ENCODE data around the gene DDB1. TPM values are rescaled to one million over a fixed set of nuclear protein-coding genes. Genes with fewer than 3 reads are reported as not detected.

Gene DDB1
- total RNA-seq, 2 experiments from 2014 or later = 202 to 214 TPM

DNA sequence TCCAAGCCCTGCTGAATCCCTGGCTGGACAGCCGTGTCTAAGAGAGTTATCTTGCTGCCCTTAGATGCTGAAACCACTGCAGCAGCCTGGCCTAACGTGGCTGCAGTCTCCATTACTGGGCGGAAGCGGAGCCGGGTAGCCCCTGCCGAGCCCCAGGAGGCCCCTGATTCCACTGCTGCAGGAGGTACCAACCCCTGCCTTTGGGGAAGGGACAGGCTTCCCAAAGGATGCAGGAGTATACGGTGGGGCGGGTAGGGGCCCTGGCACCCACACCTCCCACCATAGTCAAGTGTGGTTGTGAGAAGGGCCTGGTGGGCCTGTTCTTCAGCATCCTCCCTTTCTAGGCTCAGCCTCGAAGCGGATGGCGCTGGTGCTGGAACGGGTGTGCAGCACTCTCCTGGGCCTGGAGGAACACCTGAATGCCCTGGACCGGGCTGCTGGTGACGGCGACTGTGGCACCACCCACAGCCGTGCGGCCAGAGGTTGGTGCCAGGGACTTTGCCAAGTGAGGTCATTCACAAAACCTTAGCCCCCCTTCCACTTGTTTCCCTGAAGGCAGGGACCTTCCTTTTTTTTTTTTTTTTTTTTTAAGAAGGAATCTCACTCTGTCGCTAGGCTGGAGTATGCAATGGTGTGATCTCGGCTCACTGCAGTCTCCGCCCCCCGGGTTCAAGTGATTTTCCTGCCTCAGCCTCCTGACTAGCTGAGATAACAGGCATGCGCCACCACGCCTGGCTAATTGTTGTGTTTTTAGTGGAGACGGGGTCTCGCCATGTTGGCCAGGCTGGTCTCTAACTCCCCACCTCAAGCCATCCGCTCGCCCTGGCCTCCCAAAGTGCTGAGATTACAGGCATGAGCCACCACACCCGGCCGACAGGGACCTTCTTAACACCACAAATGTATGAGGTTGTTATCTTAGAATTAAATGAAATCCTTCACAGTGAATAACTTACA, 11.2 kb upstream of the DDB1 start:
- Mint-ChIP-seq H3K4me1 (ENCODE audit: low read depth) (peaks cover 15% of the 10 kb centered on the region), H3K4me3 (no peak overlapping the region), H3K36me3 (ENCODE audit: low read depth) (peaks cover 2% of the 10 kb centered on the region), H3K27ac (no peak overlapping the region), H3K9me3 (ENCODE audit: insufficient read depth) (no peaks in the 10 kb centered on the region), H3K27me3 (ENCODE audit: low read depth) (no peaks in the 10 kb centered on the region)
- POLR2A ChIA-PET = no interaction called here
- no peak for ATAC-seq
- DNase-seq = no peak
- CTCF ChIA-PET = interaction anchor here (1.6 kb wide), 1 partner anchor 8 kb away, joined by 6 read pairs; no protein-coding TSS in a partner anchor

- CTCF ChIA-PET = interaction anchor here (9.8 kb wide), 1 partner anchor 41 kb away, joined by 390 read pairs; no protein-coding TSS in a partner anchor
- POLR2A ChIA-PET = no interaction called here
- no peak overlapping the region for H3K27ac Mint-ChIP-seq
Measured at GRCh38 chr11:61342207-61342803, 9.4 kb upstream of the DDB1 start.

GRCh38 chr11:61341706-61342105, 8.8 kb upstream of the DDB1 start:
- H3K9me3 Mint-ChIP-seq (ENCODE audit: insufficient read depth) = no peaks in the 10 kb centered on the region
- POLR2A ChIA-PET = interaction anchor here (0.6 to 0.8 kb wide), 2 partner anchors 8 to 20 kb away, joined by 3 read pairs; partner anchors contain the start of genes CYB561A3 and TKFC
- CTCF ChIA-PET = interaction anchor here (9.8 kb wide), 1 partner anchor 42 kb away, joined by 390 read pairs; no protein-coding TSS in a partner anchor
- H3K4me1 Mint-ChIP-seq (ENCODE audit: low read depth) = peaks cover 13% of the 10 kb centered on the region
- no peaks in the 10 kb centered on the region for H3K36me3 Mint-ChIP-seq (ENCODE audit: low read depth)
- no peak overlapping the region for H3K27ac Mint-ChIP-seq
- no peak for DNase-seq
- H3K27me3 Mint-ChIP-seq (ENCODE audit: low read depth) = no peaks in the 10 kb centered on the region
- no peak for ATAC-seq
- H3K4me3 Mint-ChIP-seq = no peak overlapping the region

More at GRCh38 chr11:61342207-61342803, 9.4 kb upstream of the DDB1 start:
- ATAC-seq (no peak), DNase-seq (no peak)
- Mint-ChIP-seq H3K4me1 (ENCODE audit: low read depth) (peaks cover 10% of the 10 kb centered on the region), H3K9me3 (ENCODE audit: insufficient read depth) (no peaks in the 10 kb centered on the region), H3K27me3 (ENCODE audit: low read depth) (no peaks in the 10 kb centered on the region), H3K4me3 (no peak overlapping the region), H3K36me3 (ENCODE audit: low read depth) (no peaks in the 10 kb centered on the region)

- ATAC-seq = no peak
- Mint-ChIP-seq H3K27ac (no peak overlapping the region), H3K27me3 (ENCODE audit: low read depth) (no peaks in the 10 kb centered on the region)
Measured at GRCh38 chr11:61340979-61341378, 8.1 kb upstream of the DDB1 start.

GRCh38 chr11:61339490-61339878, 6.6 kb upstream of the DDB1 start:
- Mint-ChIP-seq H3K4me1 (ENCODE audit: low read depth) (peaks cover 25% of the 10 kb centered on the region), H3K9me3 (ENCODE audit: insufficient read depth) (no peaks in the 10 kb centered on the region), H3K27me3 (ENCODE audit: low read depth) (no peaks in the 10 kb centered on the region), H3K36me3 (ENCODE audit: low read depth) (no peaks in the 10 kb centered on the region), H3K27ac (no peak overlapping the region), H3K4me3 (no peak overlapping the region)
- ATAC-seq = no peak
- POLR2A ChIA-PET = no interaction called here
- DNase-seq = no peak
- CTCF ChIA-PET = interaction anchor here (0.9 to 9.8 kb wide), 3 partner anchors 23 to 44 kb away, joined by 3 to 390 read pairs (median 3); partner anchors contain the start of gene TMEM138

More at GRCh38 chr11:61340979-61341378, 8.1 kb upstream of the DDB1 start:
- Mint-ChIP-seq H3K36me3 (ENCODE audit: low read depth) (no peaks in the 10 kb centered on the region), H3K4me1 (ENCODE audit: low read depth) (peaks cover 13% of the 10 kb centered on the region), H3K4me3 (no peak overlapping the region), H3K9me3 (ENCODE audit: insufficient read depth) (no peaks in the 10 kb centered on the region)
- ChIA-PET POLR2A (no interaction called here), CTCF (interaction anchor here (1.2 to 9.8 kb wide), 2 partner anchors 22 to 43 kb away, joined by 3 to 390 read pairs; no protein-coding TSS in a partner anchor)
- DNase-seq = no peak

DNA sequence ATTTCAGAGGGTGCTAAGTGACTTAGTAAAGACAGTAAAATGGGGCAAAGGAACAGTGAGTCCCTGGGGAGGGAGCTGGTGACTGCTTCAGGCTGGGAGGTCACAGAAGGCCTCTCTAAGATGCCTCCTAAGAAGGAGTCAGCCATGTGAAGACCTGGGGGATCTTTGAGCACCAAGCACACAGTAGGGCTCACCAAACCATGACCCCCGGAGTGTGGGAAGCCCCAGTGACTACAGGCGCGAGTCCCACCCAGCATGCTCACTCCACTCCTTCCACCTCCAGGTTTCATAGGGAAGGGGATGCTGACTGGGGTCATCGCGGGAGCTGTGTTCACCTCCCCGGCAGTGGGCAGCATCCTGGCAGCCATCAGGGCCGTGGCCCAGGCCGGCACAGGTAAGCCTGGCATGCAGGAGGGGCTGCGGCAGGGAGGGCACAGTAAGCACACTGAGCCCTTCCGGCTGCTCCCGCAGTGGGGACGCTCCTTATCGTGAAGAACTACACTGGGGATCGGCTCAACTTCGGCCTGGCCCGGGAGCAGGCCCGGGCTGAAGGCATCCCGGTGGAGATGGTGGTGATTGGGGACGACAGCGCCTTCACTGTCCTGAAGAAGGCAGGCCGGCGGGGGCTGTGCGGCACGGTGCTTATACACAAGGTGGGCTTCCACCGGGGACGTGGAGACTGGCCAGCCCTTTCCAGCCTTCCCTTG, 6.0 kb upstream of the DDB1 start:
- DNase-seq (no peak), ATAC-seq (no peak)
- ChIA-PET POLR2A (no interaction called here), CTCF (interaction anchor here (0.9 to 9.8 kb wide), 6 partner anchors 17 to 96 kb away, joined by 3 to 390 read pairs (median 4); partner anchors contain the start of gene TMEM138)
- Mint-ChIP-seq H3K9me3 (ENCODE audit: insufficient read depth) (no peaks in the 10 kb centered on the region), H3K36me3 (ENCODE audit: low read depth) (no peaks in the 10 kb centered on the region), H3K4me3 (no peak overlapping the region), H3K4me1 (ENCODE audit: low read depth) (peaks cover 30% of the 10 kb centered on the region), H3K27me3 (ENCODE audit: low read depth) (no peaks in the 10 kb centered on the region), H3K27ac (no peak overlapping the region)

- CTCF ChIA-PET = interaction anchor here (0.9 to 9.8 kb wide), 8 partner anchors 16 to 109 kb away, joined by 4 to 390 read pairs (median 12); partner anchors contain the start of gene TMEM216
- no peak for DNase-seq
- no peak for ATAC-seq
Measured at GRCh38 chr11:61337706-61338470, 5.0 kb upstream of the DDB1 start.

DNA sequence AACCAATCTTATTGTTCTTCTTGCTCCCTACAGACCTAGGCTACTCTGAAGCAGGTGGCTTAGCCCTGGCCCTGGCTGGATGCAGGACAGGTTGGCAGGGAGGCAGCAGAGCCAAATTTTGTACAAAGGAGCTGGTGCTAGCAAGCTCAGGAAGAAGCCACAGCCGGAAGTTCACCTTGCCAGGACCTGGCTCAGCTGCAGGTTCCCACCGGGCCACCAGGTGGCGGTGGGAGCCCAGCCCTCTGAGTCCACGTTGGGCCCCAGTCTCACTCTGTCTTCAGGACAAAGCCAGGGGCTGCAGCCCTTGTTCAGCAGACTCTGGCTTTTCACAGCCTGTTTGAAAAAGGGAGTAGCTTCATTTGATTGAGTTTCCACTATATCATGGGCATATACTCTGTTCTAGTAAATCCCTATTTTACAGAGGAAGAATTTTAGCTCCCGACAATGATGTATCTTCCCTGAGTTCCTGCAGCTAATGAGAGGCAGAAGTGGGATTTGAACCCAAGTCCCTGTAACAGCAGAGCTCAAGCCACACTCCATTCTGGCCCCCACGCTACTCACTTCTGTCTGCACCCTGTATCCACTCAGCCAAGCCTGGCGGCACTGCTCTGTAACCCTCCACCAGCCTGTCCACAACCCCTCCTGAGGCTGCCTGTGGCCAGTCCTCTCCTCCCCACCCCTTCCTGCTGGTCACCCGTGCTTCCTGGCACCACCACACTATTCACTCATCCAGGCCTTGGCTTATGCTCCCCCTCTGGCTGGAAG, 3.4 kb upstream of the DDB1 start:
- H3K4me1 Mint-ChIP-seq (ENCODE audit: low read depth) = peaks cover 47% of the 10 kb centered on the region
- peak overlapping the region; percentile 91 for H3K27ac Mint-ChIP-seq
- H3K9me3 Mint-ChIP-seq (ENCODE audit: insufficient read depth) = no peaks in the 10 kb centered on the region
- DNase-seq = peak; percentile 89
- H3K36me3 Mint-ChIP-seq (ENCODE audit: low read depth) = peaks cover 4% of the 10 kb centered on the region
- peak; percentile 59 for ATAC-seq
- POLR2A ChIA-PET = interaction anchor here (0.8 to 5.9 kb wide), 11 partner anchors 10 to 258 kb away, joined by 3 to 72 read pairs (median 4); partner anchors contain the start of genes CPSF7, CYB561A3, SDHAF2 and TMEM138
- no peaks in the 10 kb centered on the region for H3K27me3 Mint-ChIP-seq (ENCODE audit: low read depth)
- CTCF ChIA-PET = interaction anchor here (0.6 to 9.8 kb wide), 58 partner anchors 9 to 499 kb away, joined by 3 to 390 read pairs (median 5); partner anchors contain the start of genes CD6, CPSF7, CYB561A3 and SDHAF2
- H3K4me3 Mint-ChIP-seq = no peak overlapping the region

More at GRCh38 chr11:61337706-61338470, 5.0 kb upstream of the DDB1 start:
- no peaks in the 10 kb centered on the region for H3K9me3 Mint-ChIP-seq (ENCODE audit: insufficient read depth)
- H3K27ac Mint-ChIP-seq = no peak overlapping the region
- POLR2A ChIA-PET = interaction anchor here (1.0 to 5.9 kb wide), 2 partner anchors 25 to 48 kb away, joined by 4 to 72 read pairs; partner anchors contain the start of genes CYB561A3 and TMEM138
- H3K27me3 Mint-ChIP-seq (ENCODE audit: low read depth) = no peaks in the 10 kb centered on the region
- H3K36me3 Mint-ChIP-seq (ENCODE audit: low read depth) = no peaks in the 10 kb centered on the region
- H3K4me3 Mint-ChIP-seq = no peak overlapping the region
- peaks cover 39% of the 10 kb centered on the region for H3K4me1 Mint-ChIP-seq (ENCODE audit: low read depth)

DNA sequence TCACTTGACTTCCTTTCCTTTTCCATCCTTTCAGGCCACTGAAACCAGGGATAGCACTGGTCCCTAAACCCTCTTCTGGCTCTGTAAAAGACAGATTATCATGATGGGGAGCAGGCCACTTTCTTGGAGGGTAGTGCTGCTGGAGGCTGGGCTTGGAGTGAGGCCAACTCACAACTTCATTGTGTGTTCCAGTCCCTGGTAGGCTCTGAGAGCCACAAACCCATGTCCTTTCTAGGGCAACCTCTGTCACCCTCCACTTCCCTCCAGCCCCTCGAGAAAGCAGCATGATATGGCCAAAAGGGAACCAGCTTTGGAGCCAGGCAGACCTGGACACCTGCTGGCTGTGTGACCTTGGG, 2.4 kb upstream of the DDB1 start:
- H3K4me3 Mint-ChIP-seq = no peak overlapping the region
- ATAC-seq (no peak), DNase-seq (no peak)
- ChIA-PET POLR2A (interaction anchor here (0.9 to 5.9 kb wide), 5 partner anchors 20 to 257 kb away, joined by 3 to 72 read pairs (median 6); partner anchors contain the start of genes CPSF7, CYB561A3, SDHAF2 and TMEM138), CTCF (interaction anchor here (0.8 to 9.8 kb wide), 21 partner anchors 8 to 464 kb away, joined by 3 to 390 read pairs (median 17); partner anchors contain the start of genes CYB561A3, TMEM138 and TMEM216)
- H3K36me3 Mint-ChIP-seq (ENCODE audit: low read depth) = peaks cover 9% of the 10 kb centered on the region
- no peaks in the 10 kb centered on the region for H3K9me3 Mint-ChIP-seq (ENCODE audit: insufficient read depth)
- H3K4me1 Mint-ChIP-seq (ENCODE audit: low read depth) = peaks cover 56% of the 10 kb centered on the region
- no peaks in the 10 kb centered on the region for H3K27me3 Mint-ChIP-seq (ENCODE audit: low read depth)
- H3K27ac Mint-ChIP-seq = peak overlapping the region; percentile 91

Measured in activated CD8-positive, alpha-beta T cell treated with anti-CD3 and anti-CD28 coated beads, Interleukin-2, amount 10 ng/mL, durations not matched to agents 7 days and 5 days (primary cell).